Measurements from ENCODE around the gene SSR4. TPM values are rescaled to one million over a fixed set of nuclear protein-coding genes. Genes with fewer than 3 reads are reported as not detected.

The SSR4 gene
- total RNA-seq, 1 experiment from 2014 or later = 179 TPM

DNA sequence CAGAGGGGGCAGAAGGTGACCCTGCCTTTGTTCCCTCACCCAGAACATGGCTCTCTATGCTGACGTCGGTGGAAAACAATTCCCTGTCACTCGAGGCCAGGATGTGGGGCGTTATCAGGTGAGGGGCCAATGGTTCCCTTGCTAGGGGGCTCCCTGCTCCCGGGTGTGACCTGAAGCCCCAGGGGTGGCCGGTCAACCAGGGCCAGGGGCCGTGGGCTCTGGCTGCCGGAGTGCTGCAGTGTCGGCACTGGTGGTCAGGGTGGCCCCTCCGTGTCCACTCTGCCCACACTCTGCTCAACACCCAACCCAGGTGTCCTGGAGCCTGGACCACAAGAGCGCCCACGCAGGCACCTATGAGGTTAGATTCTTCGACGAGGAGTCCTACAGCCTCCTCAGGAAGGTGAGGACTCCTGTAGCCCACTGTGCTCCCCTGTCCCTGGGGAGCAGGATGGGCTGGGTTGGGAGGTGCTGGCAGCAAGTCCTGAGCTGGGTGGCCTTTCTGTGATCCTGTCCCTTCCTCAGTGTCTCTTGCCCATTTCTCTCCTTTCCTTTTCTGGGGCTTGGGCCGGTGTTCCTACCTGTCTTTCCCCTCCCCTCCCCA, 3.0 kb downstream of the SSR4 start:
- no peak overlapping the region for H3K4me2 ChIP-seq (ENCODE audit: insufficient read depth, insufficient read length, low read length)
- peaks cover 23% of the 10 kb centered on the region for H3K9me3 ChIP-seq (ENCODE audit: control insufficient read depth, low read depth, low read length)
- no peak overlapping the region for H2BK5ac ChIP-seq (ENCODE audit: insufficient read length, low read length)
- H3K27ac ChIP-seq (ENCODE audit: insufficient read length, low read depth, low read length) = no peak overlapping the region
- peaks cover 4% of the 10 kb centered on the region for H3K23me2 ChIP-seq (ENCODE audit: insufficient read length, low read depth, low read length, poor library complexity, severe bottlenecking)
- Mint-ChIP-seq H3K9me3 (peaks cover 53 to 73% of the 10 kb centered on the region in 2 experiments), H3K4me1 (peaks cover 7 to 12% of the 10 kb centered on the region in 2 experiments; a peak in 3 of 4 replicates), H3K4me3 (no peak overlapping the region), H3K27ac (no peak overlapping the region), H3K36me3 (ENCODE audit: insufficient read depth in 1 of 3, low read depth in 3 of 3) (peaks cover 26 to 39% (median 31%) of the 10 kb centered on the region in 3 experiments), H3K27me3 (ENCODE audit: low read depth) (no peaks in the 10 kb centered on the region; the same call in 1 of the 2 replicates)
- no peak overlapping the region for H4K5ac ChIP-seq (ENCODE audit: insufficient read length, low read depth, low read length)
- TF ChIP-seq, protein P1, sequence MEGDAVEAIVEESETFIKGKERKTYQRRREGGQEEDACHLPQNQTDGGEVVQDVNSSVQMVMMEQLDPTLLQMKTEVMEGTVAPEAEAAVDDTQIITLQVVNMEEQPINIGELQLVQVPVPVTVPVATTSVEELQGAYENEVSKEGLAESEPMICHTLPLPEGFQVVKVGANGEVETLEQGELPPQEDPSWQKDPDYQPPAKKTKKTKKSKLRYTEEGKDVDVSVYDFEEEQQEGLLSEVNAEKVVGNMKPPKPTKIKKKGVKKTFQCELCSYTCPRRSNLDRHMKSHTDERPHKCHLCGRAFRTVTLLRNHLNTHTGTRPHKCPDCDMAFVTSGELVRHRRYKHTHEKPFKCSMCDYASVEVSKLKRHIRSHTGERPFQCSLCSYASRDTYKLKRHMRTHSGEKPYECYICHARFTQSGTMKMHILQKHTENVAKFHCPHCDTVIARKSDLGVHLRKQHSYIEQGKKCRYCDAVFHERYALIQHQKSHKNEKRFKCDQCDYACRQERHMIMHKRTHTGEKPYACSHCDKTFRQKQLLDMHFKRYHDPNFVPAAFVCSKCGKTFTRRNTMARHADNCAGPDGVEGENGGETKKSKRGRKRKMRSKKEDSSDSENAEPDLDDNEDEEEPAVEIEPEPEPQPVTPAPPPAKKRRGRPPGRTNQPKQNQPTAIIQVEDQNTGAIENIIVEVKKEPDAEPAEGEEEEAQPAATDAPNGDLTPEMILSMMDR (conservative IDR thresholded peaks at IDR 0.05) = no peak
- H3K56ac ChIP-seq (ENCODE audit: insufficient read length, low read depth, low read length) = no peak overlapping the region
- no peak overlapping the region for H2BK12ac ChIP-seq (ENCODE audit: insufficient read length, low read depth, low read length)
- H3K14ac ChIP-seq (ENCODE audit: insufficient read depth, low read length) = no peak overlapping the region
- H4K8ac ChIP-seq (replicated peaks; ENCODE audit: insufficient read length, low read depth, low read length) = no peak overlapping the region
- no peak overlapping the region for H2BK20ac ChIP-seq (ENCODE audit: low read depth, low read length, poor library complexity, severe bottlenecking)
- no peaks in the 10 kb centered on the region for H4K20me1 ChIP-seq (ENCODE audit: control insufficient read depth, insufficient read depth, insufficient read length)
- H3T11ph ChIP-seq (ENCODE audit: low read length) = no peak overlapping the region
- H3K9ac ChIP-seq (ENCODE audit: extremely low read depth, insufficient read length, low read length) = no peak overlapping the region
- H3K79me2 ChIP-seq (ENCODE audit: insufficient read depth, low read length) = peaks cover 4% of the 10 kb centered on the region; the same call in 1 of the 2 replicates
- no peak overlapping the region for H2BK120ac ChIP-seq (ENCODE audit: low read depth, low read length, poor library complexity, severe bottlenecking)
- no peaks in the 10 kb centered on the region for H3K27me3 ChIP-seq (ENCODE audit: insufficient read depth, low read length)
- no CpG with 5 or more reads among the region's 15 CpGs for WGBS (ENCODE audit: extremely low coverage, insufficient read length, low lambda C conversion rate)
- H2AK5ac ChIP-seq (ENCODE audit: insufficient read length, low read length) = no peak overlapping the region
- H3K4me1 ChIP-seq (ENCODE audit: insufficient read depth, low read length) = no peaks in the 10 kb centered on the region
- DNase-seq = no peak
- no peak overlapping the region for H2AFZ ChIP-seq (ENCODE audit: low read length)
- H4K91ac ChIP-seq (ENCODE audit: insufficient read length, low read depth, low read length) = no peak overlapping the region
- no peak overlapping the region for H2BK15ac ChIP-seq (ENCODE audit: low read depth, low read length)
- H3K4ac ChIP-seq (ENCODE audit: low read depth, low read length) = no peak overlapping the region
- no peak overlapping the region for H3K23ac ChIP-seq (ENCODE audit: insufficient read length, low read depth, low read length)
- H3K18ac ChIP-seq (ENCODE audit: insufficient read length, low read depth, low read length) = no peak overlapping the region
- H3K79me1 ChIP-seq (ENCODE audit: insufficient read depth, low read depth, low read length, poor library complexity, severe bottlenecking) = no peaks in the 10 kb centered on the region

All from H9 (cell line).